Measurements from ENCODE around the gene RNF130. TPM values are rescaled to one million over a fixed set of nuclear protein-coding genes. Genes with fewer than 3 reads are reported as not detected.
A peak's percentile ranks its signal among the peaks of the same experiment; 100 is the strongest.

RNF130 gene, protein sequence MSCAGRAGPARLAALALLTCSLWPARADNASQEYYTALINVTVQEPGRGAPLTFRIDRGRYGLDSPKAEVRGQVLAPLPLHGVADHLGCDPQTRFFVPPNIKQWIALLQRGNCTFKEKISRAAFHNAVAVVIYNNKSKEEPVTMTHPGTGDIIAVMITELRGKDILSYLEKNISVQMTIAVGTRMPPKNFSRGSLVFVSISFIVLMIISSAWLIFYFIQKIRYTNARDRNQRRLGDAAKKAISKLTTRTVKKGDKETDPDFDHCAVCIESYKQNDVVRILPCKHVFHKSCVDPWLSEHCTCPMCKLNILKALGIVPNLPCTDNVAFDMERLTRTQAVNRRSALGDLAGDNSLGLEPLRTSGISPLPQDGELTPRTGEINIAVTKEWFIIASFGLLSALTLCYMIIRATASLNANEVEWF
- total RNA-seq, result 128 TPM

DNA sequence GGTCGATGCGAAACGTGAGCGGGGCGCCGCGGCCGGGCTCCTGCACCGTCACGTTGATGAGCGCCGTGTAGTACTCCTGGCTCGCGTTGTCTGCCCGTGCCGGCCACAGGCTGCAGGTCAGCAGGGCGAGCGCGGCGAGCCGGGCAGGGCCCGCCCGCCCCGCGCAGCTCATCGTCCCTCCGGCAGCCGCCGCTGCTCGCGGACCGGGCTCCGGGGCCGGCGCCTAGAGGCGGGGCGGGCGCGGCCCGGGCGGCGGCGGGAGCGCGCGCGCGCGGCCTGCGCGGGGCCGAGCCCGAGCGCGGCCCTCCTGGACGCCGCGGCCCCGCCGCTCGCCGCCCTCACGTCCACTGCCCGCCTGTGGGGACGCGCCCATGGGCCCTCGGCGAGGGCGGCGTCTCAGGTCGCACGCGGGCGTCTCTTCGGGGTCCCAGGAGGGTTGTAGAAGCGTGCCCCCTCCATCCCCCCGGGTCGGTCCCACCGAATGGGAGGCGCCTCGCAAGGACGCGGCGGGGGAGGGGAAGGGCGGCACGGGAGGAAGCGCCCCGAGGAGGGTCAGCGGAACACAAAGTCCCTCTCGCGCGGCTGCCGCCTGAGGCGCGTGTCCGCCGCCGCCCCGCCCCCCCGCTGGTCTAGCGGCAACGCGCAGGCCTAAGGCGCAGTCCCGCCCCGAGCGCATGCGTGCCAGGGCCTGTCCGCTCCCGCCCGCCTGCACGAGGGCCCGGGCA lies at the start of gene RNF130:
TSS of gene RNF130 (minus strand) at position 229 of the 725 bp plus-strand sequence. CDS start at position 172, 57 bp downstream.
- Histone ChIP-seq H3K4me3 (ENCODE audit: low read length) (peak within 1 kb of the TSS; percentile 72), H3K9me3 (ENCODE audit: low read depth, low read length) (no peaks in the 10 kb centered on the region), H3K27me3 (ENCODE audit: insufficient read depth, low read length) (no peaks in the 10 kb centered on the region), H3K4me1 (ENCODE audit: insufficient read depth, low read length) (peaks cover 53% of the 10 kb centered on the region)

DNA sequence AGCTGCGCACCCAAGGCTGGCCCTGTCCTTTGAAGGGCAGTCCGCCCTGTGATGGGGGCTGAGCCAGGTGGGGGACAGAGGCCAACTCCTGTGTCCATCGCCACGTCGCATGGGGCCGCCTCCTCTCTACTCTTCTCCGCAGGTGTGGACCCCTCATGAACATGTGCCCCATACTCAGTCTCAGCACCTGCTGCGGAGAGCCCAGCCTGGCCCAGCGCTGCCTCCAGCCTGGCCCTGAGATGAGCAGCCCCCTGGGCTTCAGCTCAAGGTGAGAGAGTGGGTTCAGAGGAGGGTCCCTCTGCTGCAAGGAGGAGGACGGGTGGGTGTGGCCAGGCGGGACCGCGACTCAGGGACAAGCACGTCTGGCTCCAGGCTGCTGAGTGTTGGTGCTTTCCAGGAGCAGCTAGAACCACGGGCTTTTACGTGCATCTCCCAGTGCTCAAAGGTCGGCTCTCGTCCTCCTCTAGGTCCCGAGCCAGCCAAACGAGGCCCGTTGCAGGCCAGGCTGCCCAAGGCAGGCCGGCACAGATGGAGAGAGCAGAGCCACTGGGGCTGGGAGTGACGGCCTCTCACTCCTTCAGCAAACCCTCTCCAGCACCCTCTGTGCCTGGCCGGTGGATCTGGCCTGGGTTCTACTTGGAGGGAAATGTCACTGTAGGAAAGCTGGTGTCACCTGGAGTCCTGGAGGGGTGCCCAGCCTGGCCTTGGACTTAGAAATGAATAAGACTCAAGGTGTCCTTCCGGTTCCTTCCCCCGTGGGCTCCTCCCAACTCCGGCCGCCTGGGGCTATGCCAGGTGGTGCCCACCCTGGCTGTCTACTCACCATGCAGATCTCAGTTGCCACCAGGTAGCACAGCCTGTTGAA lies 48.9 kb upstream of the RNF130 start:
- H3K4me3 ChIP-seq (ENCODE audit: low read length), result no peak overlapping the region
- no peaks in the 10 kb centered on the region for H3K27me3 ChIP-seq (ENCODE audit: insufficient read depth, low read length)
- no peaks in the 10 kb centered on the region for H3K4me1 ChIP-seq (ENCODE audit: insufficient read depth, low read length)
- H3K9me3 ChIP-seq (ENCODE audit: low read depth, low read length), result no peaks in the 10 kb centered on the region

DNA sequence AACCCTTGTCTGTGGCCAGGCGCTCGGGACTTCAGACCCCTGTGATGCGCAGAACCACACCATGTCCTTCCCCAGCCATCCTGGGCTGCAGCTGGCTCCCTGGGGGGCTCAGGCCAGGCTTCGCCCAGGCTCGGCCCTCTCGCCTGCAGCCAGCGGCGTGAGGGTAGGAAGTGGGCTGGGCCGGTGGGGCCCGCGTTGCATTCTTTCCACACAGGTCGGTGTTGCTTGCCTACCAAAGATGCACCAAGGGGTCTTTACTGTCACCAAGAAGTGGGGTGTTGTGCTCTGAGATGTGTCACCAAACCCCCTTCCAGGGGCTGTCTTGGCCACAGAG lies 48.3 kb upstream of the RNF130 start:
- no peaks in the 10 kb centered on the region for H3K4me1 ChIP-seq (ENCODE audit: insufficient read depth, low read length)
- H3K9me3 ChIP-seq (ENCODE audit: low read depth, low read length), result no peaks in the 10 kb centered on the region
- H3K27me3 ChIP-seq (ENCODE audit: insufficient read depth, low read length), result no peaks in the 10 kb centered on the region
- H3K4me3 ChIP-seq (ENCODE audit: low read length), result no peak overlapping the region

DNA sequence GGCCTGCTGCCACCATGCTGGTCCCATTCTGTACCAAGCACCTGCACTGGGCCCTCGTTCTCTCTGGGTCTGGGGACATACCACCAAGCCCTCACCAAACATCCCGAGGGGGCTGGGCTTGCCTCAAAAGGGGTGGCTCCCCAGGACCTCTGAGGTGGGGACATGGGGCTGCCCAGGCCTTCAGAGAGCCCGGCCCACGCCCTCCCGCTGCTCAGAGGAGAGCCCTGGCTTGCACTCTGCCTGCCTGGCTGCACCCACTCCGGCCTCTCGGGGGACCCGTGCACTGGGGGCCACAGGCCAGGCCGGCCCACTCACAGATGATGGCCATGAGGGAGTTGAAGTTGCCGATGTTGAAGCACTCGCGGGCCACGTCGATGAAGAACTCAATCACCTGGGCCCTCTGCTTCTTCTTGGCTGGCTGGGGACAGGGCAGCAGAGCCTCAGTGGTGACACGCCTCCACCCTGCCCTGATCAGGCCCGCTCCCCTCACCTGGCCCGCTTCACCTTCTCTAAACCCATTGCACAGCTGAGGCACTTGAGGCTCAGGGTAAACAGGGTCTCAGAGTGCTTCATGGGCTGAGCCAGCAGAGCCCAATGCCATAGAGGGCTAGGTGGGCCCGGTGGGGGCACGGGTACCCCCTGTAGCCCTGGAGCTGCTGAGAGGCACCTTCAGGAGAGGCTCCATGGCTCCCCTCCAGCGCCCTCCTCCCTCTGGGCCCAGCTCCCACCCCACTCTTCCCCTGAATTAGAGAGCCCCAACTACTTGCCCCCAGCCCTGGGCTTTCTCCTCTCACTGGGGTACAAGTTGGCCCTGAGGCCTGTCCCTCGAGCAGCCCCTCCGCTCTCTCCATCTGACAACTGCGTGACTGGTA lies 47.7 kb upstream of the RNF130 start:
- H3K9me3 ChIP-seq (ENCODE audit: low read depth, low read length), result no peaks in the 10 kb centered on the region
- no peaks in the 10 kb centered on the region for H3K27me3 ChIP-seq (ENCODE audit: insufficient read depth, low read length)
- H3K4me3 ChIP-seq (ENCODE audit: low read length), result no peak overlapping the region
- H3K4me1 ChIP-seq (ENCODE audit: insufficient read depth, low read length), result no peaks in the 10 kb centered on the region

DNA sequence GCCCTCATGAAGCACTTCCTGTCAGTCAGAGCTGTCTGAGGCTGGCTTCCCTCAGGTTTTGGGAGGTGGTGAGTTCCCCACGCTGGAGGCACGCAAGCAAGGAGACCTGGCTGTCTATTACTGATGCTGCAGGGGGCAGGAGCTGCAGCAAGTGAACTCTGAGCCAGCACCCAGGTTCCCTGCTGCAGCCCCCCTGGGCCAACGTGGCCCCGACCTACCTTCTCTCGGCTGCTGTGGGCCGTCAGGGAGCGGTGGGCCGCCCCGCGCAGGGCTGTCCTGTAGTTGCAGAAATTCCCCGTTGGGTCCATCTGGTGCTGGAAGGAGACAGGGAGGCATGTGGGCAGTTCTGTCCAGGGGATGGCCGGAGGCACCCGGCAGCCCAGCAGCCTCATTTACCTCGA lies 46.8 kb upstream of the RNF130 start:
- H3K4me1 ChIP-seq (ENCODE audit: insufficient read depth, low read length), result no peaks in the 10 kb centered on the region
- no peaks in the 10 kb centered on the region for H3K27me3 ChIP-seq (ENCODE audit: insufficient read depth, low read length)

DNA sequence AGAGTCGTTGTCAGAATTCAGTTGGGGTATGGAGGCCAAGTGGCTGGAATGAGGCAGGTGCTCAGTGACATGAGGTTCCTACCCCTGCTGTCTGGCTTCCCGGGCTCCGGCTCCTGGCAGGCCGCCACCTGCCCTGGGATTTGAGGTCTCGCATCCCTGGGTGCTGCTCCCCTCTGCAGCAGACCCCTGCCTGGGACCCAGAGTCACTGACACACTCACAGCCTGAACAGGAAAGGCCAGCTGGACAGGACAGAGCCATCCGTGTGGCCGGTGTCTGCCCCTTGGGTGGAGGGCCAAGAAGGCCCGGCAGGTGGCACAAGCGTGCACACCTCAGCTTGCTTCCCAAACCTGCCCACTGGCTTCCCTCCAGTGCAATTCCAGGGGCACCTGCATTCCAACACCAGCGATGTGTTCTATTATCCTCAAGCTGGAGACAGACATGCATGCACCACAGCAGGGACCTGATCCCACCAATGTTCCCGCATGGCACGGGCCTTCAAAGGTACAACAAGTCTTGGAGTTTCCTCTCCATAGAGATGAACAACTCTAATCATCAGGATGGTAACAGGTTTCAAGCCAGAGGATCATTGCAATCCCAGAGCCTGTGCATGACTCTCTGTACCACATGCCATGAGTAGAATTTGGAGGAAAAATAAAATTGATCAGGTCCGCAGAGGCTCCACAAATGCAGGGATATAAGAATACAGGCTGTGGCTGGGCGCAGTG lies 45.6 kb upstream of the RNF130 start:
- no peak overlapping the region for H3K4me3 ChIP-seq (ENCODE audit: low read length)
- H3K9me3 ChIP-seq (ENCODE audit: low read depth, low read length), result no peaks in the 10 kb centered on the region
- H3K4me1 ChIP-seq (ENCODE audit: insufficient read depth, low read length), result no peaks in the 10 kb centered on the region
- H3K27me3 ChIP-seq (ENCODE audit: insufficient read depth, low read length), result no peaks in the 10 kb centered on the region

More for the DNA sequence above, 46.8 kb upstream of the RNF130 start:
- Histone ChIP-seq H3K9me3 (ENCODE audit: low read depth, low read length) (no peaks in the 10 kb centered on the region), H3K4me3 (ENCODE audit: low read length) (no peak overlapping the region)

DNA sequence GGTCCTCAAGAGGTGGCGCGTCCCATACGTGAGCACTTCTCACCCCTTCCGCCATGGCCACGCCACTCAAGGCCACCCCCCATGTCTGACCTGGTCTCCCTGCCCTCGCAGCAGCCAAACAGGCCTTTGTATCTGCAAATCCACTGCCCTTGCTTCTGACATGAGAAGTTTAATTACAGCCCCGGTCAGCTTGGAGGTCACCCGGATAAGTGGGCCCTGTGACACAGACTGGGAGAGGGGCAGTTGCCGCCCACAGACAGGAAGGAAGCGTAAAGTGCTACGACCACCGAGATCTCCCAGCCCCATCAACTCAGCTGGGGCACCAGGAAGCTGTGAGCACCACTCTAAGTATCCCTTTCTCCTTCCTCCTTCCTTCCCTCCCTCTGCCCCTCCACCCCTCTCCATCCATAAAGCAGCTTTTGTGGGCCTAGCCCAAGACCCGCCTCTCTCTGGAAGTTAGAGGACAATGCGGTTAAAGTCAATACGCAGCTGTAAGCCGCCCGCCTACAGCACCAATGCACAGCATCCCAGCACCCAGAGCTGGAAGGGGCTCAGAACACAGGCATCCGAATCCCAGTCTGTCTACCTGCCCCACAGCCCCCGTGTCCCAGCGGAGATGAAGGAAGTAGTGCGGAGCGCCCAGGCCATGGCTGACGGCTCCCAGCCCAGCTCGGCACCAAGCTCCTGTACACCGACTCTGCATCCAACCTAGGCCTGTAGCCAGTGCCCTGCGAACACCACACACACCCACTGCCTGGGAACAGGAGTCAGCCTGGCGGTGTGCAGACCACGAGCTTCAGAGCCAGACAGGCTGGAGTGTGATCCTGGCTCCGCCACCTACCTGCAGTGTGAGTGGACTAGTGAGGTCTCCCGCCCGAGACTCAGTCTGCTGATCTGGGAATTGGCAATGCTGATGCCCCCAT lies 44.8 kb upstream of the RNF130 start:
- Histone ChIP-seq H3K27me3 (ENCODE audit: insufficient read depth, low read length) (no peaks in the 10 kb centered on the region), H3K4me3 (ENCODE audit: low read length) (no peak overlapping the region), H3K4me1 (ENCODE audit: insufficient read depth, low read length) (no peaks in the 10 kb centered on the region), H3K9me3 (ENCODE audit: low read depth, low read length) (no peaks in the 10 kb centered on the region)

DNA sequence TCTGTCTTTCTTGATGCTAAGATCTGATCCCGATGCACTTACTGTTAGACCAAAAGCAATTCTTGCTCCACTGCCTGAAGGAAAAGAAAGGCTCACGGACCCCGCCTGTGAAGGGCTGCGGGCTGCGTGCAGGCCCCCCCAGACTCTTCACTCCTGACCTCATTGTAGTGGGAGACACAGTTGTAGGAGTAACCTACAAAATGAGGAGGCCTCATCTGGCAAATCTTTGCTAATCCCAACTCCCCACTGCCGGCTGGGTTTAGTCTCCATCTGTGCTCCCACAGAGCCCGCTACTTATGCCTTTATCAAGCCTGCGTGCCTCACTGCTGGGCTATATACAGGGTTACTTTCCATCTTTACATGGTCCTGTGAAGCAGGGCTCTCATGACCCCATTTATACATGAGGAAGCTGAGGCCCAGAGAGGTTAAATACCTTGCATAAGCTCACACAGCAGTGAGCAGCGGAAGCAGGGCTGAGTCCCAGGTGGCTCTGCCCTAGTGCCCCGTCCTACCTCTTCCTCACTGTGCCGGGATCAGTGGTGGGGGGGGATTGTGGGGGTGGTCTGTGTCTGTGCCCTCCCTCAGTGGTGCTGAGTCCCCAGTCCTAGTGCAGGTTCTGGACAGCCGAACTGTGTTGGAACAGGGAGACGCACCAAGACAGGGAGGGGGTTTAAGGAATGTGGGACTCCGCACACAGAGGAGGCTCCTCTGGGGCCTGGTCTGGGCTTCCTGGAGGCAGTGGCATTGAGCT lies 43.9 kb upstream of the RNF130 start:
- H3K9me3 ChIP-seq (ENCODE audit: low read depth, low read length), result no peaks in the 10 kb centered on the region
- no peak overlapping the region for H3K4me3 ChIP-seq (ENCODE audit: low read length)
- no peaks in the 10 kb centered on the region for H3K27me3 ChIP-seq (ENCODE audit: insufficient read depth, low read length)
- H3K4me1 ChIP-seq (ENCODE audit: insufficient read depth, low read length), result no peaks in the 10 kb centered on the region

DNA sequence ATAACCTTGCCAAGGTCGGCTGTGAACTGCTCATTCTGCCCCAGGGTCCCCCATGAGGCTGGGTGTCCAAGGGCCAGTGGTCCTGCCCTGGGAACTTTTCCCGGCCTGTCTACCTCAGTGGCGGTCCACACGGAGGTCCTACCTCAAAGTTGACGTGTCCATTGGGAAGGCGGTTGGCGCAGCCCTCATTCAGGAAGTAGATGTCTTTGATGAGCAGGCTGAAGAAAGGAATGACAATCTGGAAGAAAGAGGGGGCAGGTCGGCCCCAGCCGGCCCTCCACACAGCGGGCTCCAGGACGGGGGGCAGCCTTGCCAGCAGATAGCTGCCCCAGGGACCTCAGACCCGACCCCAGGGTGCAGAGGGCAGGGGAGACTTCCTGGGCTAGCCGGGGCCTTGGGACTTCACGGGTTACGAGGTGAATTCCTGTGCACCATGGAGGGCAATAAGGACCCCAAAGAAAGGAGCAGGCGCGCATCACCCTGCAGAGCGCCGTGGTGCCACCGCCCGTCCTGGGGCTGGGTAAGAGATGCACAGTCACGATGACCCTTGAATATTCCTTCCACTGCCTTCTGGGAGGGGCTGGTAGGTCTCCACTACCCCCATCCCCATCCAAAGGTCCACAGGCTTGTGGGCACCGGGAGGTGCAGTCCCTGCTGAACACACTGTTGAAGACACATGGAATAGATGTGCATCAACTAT lies 42.9 kb upstream of the RNF130 start:
- H3K27me3 ChIP-seq (ENCODE audit: insufficient read depth, low read length), result no peaks in the 10 kb centered on the region
- no peaks in the 10 kb centered on the region for H3K4me1 ChIP-seq (ENCODE audit: insufficient read depth, low read length)
- no peak overlapping the region for H3K4me3 ChIP-seq (ENCODE audit: low read length)
- no peaks in the 10 kb centered on the region for H3K9me3 ChIP-seq (ENCODE audit: low read depth, low read length)

DNA sequence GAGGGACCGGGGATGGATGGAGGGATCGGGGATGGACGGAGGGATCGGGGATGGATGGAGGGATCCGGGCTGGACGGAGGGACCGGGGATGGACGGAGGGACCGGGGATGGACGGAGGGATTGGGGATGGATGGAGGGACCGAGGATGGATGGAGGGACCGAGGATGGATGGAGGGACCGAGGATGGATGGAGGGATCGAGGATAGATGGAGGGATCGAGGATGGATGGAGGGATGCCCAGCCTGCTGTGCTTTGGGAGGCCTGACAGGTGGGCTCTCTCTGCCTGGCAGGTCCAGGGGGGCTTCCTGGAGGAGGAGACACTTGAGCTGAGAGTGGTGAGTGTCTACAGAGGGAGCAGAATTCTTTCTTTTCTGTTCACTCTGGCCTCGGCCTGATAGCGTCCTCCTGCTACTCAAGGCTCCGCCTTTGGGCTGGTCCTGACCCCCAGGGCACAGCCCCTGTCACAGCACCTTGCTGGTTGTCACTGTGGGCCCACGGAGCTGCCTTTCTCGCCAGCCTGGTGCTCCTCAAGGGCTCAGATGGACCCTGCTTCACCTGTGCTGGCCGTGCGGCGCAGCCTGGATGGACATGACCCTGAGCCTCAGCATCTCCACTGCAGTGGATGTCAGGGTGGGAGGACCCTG lies 42.2 kb upstream of the RNF130 start:
- no peaks in the 10 kb centered on the region for H3K27me3 ChIP-seq (ENCODE audit: insufficient read depth, low read length)
- no peak overlapping the region for H3K4me3 ChIP-seq (ENCODE audit: low read length)
- no peaks in the 10 kb centered on the region for H3K4me1 ChIP-seq (ENCODE audit: insufficient read depth, low read length)
- H3K9me3 ChIP-seq (ENCODE audit: low read depth, low read length), result no peaks in the 10 kb centered on the region

DNA sequence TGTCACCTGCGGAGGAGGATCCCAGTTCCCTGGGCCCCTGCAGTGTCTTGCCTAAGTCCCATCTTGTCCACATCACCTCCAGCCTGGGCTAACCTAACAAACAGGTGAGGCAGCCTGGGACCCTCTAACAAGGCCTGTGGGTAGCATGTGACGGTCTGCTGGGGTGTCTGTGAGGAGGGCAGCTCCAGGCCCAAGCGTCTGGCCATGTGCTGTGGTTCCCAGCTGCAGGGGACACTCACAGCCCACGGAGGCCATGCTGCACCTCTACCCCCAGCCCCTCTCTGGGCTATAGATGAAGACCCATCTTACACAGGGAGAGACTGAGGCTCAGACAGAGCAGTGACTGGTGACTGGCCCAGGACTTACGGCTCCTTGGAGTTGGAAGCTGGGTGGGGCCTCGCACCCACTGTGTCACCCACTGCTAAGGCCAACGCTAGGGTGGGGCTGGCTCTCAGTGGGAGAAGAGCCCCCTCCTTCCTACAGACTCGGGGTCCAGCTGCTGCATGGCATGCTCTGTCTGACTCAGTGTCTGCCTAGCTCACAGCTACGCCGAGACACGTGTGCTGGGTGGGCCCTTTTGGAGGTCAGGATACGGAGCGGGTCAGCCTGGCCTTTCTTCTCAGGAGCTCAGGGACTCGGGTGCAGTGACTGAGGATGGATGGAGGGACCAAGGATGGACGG lies 40.8 kb upstream of the RNF130 start:
- no peaks in the 10 kb centered on the region for H3K4me1 ChIP-seq (ENCODE audit: insufficient read depth, low read length)
- no peaks in the 10 kb centered on the region for H3K9me3 ChIP-seq (ENCODE audit: low read depth, low read length)
- H3K27me3 ChIP-seq (ENCODE audit: insufficient read depth, low read length), result no peaks in the 10 kb centered on the region
- no peak overlapping the region for H3K4me3 ChIP-seq (ENCODE audit: low read length)

Measured in mononuclear cell (primary cell).